IPS DF 19.7 (cell line): ENCODE data around the gene EIPR1.
A peak's percentile ranks its signal among the peaks of the same experiment; 100 is the strongest.

Experiments used
- DNase-seq: peaks from one replicate; pipeline ENCODE4 v3.0.0-alpha.2; 2013; ENCODE audit warnings: low read depth, low spot score

The EIPR1 gene

DNA sequence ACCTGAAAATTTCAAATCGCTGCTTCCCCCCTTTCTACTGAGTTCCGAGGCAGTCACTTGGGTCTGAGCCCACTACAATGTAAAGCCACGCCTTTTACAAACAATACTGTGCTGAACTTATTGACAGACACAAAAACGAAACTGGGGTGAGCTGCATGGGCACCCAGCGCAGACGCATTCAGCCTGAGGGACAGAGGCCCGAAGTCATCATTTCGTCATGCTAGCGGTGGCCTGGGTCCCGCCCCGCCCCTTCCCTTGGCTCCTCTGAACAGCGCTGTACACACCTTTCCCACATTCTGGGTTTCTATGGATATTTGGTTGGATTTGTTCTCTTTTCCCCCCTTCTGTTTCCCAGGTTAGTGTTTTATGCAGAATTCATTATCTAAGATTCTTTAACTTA, 71.7 kb downstream of the EIPR1 start:
- no peak for DNase-seq

DNA sequence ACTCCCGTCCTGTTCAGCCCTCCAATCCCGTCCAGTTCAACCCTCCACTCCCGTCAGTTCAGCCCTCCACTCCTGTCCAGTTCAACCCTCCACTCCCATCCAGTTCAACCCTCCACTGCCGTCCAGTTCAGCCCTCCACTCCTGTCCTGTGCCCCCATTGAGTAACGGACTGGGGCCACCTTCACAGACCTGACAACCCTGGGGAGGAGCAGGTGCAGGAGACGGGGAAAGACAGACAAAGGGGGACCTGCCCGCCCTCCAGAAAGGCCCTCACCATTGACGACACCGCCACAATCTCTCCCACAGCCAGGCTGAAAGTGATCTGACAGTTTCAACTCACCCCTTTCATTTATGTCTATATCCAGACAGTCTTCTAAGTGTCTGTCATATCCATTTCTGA, 72.2 kb downstream of the EIPR1 start:
- DNase-seq, result no peak

DNA sequence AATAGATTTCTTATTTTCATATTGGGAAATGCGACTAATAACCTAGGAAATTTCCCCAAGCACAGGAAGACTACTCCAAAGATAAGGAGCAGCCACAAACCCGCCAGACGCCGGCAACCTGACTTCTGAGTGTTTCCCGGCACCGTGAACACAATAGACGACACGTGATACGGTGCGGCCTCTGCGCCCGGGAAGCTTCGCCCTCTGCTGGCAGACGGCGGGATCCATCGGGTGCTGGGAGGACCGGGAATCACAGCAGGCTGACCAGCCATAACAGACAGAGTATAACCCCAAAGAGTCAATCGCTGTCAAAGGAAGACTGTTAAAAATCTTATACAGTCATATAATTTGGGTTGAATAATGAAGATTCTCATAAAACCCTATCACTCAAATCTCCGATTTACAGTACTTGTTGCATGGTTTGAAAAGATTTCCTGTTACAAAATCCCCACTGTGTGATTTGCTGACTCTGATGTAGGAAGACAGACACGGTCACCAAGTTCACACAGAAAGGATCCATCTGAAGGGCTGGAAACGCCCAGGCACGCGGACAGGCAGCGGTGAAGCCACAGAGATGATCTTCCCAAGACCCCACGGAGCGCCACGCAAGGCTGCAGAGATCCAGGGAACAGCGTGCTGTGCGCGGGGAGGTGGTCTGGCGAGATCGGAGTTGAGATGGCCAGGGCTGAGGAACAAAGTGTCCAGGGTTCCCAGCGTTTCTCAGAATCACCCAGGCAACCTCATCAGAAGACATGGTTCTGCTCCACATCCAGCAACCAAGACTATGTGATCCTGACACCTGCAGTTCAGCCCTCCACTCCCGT, 73.8 kb downstream of the EIPR1 start:
- peak; percentile 47 for DNase-seq

DNA sequence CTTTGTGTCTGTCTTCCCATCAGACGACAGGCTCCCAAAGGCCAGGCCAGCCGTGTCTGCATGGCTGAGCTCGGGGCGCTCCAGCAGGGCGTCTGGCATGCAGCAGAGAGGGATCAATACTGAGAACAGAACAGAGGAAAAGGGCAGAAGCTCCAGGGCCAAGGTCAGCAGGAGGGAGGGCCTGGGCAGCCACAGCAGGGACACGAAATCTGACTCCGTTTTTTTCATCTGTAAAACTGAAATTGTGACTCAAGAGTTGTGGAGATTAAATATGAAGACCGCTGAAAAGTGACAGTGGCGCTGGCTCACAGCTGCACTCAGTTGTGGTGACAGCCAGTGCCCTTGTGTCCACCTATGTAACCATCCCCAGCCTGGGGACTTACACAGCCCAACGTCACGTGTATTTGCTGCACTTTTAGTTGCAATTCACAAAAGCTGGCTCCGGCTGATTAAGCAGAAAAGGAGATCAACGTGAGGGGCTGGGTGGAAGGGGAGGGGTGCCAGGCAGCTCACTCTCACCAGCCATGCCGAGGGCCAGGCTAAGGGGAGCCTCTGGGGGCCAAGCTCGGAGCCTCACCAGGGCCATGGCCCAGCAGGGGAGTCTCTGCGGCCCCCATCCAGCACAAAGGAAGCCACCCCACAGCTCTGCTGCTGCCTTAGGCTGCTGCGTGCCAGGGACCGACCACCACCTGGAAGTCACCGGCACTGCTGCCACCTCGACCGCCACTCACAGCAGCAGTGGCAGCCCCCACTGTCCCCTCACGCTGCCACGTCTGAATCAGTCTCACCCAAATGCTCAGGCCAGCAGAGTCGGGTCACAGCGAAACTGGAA, 74.7 kb downstream of the EIPR1 start:
- DNase-seq, result no peak

DNA sequence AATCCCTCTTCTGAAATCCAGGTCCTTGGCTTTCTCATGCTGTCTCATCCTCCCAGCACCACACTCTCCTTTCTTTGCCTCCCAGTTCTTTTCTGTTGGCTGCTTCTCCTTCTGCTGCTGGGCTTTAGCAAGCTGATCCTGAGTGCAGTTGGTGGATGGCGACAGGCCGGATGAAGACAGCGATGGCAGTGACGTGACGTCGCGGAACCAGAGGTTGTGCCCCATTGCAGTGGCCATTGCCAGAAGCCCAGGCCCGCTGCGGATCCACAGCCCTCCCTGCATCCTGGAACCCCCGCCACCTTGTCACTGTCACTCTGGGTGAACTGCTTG, 75.2 kb downstream of the EIPR1 start:
- DNase-seq, result no peak

DNA sequence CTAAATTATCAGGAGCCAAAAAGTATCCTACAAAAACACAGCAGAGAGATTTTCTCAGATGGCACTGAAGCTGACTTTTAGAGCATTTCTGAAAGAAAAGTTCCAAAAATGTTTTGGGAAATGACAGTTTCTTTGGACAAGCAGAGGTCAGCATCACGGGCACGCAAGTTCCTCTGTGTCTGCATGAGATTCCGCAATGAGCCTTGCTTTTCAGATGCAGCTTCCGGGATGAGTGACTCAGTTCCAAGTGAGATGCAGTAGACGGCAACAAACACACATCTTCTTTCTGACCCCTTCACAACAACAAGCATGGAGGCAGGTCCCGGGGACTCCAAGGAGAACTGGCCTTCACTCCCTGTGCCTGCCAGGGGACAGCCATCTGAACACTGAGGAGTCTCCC, 76.6 kb downstream of the EIPR1 start:
- no peak for DNase-seq

DNA sequence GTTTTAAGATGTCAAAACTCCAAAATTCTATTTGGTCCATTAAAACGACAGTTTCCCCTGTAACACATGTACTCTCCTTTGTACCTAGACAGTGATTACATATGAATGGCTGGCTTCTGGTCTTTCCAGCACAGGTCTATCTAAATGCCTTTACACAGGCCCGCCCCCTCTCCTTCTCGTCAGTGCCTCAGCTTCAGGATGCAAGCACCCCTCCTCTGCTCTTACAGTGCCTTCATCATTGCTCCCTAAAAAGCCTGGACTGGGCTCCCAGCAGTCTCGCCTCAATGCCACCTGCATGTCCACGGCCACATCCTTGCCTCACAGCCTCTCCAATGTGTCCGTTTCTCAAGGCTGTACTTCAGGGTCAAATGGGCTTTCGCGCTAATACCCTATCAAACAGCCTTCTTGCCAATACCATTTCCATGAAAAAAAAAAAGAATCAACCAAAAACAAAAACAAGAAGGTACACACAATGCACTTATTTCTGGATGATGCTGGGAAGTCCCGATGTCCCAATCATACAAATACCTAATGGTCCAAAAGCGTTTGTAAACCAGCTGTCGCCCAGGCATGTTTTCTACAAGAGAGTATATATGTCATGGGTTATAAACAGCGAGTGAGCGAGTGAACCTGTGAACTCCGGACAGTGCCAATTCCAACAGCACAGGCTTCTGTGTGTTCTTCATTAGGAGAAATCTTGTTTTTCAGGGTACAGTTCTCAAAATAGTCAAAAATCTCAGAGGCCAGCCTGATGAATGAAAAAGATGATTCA, 77.2 kb downstream of the EIPR1 start:
- no peak for DNase-seq

DNA sequence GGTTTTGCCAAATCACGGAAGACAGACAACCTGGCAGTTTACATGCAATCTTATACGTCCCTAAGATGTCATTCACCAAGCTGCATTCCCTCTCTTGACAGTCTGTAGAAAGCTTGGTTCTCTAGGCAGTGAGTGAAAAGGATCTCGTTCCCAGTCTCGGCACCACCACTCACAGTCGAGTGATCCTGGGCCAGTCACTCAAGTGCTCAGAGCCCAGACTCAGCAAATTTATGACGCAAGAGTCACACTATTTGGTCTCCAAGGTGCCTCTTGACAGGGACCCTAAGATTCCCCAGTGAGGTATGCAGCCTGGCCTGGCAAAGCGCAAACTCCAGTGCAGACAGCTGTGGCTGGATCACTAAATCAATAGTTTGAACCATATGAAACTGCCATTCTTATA, 77.9 kb downstream of the EIPR1 start:
- DNase-seq, result no peak

DNA sequence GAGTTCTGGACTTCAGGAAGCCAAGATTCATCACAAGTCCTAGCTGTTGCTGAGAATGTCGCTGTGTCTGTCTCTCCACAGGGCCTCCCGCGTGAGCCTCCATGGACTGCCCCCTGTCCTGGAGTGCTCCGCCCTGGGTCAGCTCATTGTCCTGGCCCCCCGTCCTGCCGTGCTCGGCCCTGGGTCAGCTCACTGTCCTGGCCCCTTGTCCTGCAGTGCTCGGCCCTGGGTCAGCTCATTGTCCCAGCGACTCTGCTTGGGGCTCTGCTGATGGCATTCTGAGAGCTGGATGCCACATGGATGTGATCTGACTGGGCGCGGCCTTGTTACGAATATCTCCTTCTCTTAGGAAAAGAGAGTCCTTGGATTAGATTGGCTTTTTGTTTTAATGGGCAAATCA, 78.5 kb downstream of the EIPR1 start:
- no peak for DNase-seq

DNA sequence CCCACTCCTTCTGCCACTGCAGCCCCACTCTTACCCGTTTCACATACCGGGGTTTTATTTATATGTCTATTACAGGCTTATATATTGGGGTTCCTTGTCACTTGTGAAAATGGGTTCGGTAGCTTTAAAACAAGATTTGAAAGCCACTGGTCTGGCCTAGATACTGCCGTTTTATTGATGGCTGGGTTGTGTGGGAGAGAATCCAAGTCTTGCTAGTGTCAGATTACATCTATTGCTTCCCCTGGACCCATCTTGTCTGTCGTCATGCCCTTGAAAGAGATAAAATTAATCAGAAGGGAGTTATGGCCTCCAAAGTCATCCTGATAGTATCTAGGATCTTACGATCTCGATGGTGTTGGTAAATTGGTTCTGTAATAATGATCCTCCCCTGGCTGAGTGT, 79.4 kb downstream of the EIPR1 start:
- no peak for DNase-seq

DNA sequence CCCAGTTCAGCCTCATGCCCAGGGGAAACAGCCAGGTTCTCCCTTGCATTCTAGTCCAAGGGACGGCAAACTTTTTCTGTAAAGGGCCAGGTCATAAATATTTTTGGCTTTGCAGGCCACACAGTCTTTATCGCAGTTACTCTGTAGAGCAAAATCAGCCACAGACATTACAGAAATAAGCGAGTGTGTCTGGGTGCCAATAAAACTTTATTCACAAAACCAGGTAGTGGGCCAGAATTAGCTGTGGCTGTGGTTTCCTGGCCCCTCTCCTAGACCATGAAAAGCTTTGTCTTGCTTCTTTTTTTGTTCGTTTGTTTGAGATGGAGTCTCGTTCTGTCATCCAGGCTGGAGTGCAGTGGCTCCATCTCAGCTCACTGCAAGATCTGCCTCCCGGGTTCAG, 80.1 kb downstream of the EIPR1 start:
- no peak for DNase-seq

DNA sequence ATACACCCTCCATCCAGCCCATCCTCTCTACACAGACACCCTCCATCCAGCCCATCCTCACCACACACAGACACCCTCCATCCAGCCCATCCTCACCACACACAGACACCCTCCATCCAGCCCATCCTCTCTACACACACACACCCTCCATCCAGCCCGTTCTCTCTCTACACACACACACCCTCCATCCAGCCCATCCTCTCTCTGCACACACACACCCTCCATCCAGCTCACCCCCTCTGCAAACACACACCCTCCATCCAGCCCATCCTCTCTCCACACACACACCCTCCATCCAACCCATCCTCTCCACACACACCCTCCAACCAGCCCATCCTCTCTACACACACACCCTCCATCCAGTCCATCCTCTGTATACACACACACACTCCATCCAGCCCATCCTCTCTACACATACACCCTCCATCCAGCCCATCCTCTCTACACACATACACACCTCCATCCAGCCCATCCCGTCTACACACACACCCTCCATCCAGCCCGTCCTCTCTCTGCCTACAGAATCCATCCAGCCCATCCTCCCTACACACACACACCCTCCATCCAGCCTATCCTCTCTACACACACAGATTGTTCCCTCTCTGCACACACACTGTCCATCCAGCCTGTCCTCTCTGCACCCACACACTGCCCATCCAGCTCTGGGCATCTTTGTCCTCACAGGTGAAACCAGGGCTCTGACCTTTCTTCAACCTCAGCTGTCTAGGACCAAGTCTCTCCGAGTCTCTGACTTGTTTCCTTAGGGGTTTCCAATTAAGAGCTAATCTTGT, 81.2 kb downstream of the EIPR1 start:
- no peak for DNase-seq

DNA sequence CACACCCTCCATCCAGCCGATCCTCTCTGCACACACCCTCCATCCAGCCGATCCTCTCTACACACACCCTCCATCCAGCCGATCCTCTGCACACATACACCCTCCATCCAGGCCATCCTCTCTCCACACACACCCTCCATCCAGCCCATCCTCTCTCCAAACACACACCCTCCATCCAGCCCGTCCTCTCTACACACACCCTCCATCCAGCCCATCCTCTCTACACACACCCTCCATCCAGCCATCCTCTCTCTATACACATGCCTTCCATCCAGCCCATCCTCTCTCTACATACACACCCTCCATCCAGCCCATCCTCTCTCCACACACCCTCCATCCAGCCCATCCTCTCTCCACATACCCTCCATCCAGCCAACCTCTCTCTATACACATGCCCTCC, 83.1 kb downstream of the EIPR1 start:
- DNase-seq, result no peak

DNA sequence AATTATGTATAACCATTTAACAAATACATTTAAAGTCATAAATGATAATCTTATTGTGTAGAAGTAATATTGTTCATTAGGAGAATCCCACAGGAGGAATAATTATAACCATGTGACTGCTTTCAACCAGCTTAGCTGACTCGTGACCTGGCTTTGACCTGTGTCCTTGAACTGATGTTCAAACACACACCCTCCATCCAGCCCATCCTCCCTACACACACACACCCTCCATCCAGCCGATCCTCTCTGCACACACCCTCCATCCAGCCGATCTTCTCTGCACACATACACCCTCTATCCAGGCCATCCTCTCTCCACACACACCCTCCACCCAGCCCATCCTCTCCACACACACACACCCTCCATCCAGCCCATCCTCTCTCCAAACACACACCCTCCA, 83.5 kb downstream of the EIPR1 start:
- DNase-seq, result no peak

DNA sequence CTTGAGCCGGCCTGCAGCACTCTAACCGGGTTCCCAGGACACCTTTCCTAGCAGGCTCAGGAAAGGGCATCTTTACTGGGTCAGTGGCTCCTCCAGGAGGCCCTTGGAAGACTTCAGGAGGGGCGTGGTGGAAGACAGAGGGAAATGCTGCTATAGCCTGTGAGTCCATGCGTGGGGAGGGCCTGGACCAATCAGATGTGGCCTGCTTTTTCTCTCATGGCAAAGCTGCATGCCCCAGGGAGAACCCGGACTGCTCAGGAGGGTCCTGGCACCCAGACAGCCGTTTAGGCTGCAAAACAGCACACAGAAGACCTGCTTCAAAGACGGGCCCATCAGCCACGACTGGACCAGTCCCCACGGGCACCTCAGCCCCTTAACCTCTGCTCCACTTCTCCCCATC, 84.4 kb downstream of the EIPR1 start:
- no peak for DNase-seq

DNA sequence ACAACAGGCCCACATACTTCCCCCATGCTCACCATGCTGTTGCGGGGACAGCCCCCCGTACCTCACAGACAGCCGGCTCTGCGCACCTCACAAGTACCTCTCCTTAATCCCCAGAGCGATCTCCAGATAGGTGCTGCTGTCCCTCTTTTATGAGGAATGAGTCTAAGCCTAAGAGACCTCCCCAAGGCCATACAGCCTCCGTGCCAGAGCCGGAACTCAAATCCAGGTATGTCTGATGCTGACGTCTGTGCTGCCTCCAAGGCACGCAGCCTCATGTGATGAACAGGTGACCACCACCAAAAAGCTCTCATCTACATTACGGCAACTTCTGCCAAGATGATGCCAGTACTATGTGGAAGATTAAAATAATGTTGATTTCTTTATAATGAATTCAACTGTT, 85.2 kb downstream of the EIPR1 start:
- DNase-seq, result no peak

DNA sequence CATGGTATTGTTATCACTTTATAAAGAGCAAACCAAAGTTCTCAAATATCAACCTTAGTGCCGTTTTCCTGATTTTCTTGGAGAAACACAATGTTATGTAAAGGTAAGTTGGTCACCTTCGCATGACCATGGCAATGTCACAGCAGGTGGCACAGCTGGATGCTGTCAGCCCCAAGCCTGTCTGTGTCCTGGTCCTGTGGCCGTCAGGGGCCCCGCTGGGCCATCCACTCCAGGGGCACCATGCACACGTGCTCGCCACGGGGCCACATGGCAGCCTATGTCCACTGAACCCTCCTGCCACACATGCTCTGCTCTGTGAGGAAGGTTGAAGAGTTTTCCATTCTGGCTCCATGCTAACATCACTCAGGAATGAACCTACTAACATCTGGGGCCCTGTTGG, 85.9 kb downstream of the EIPR1 start:
- no peak for DNase-seq

DNA sequence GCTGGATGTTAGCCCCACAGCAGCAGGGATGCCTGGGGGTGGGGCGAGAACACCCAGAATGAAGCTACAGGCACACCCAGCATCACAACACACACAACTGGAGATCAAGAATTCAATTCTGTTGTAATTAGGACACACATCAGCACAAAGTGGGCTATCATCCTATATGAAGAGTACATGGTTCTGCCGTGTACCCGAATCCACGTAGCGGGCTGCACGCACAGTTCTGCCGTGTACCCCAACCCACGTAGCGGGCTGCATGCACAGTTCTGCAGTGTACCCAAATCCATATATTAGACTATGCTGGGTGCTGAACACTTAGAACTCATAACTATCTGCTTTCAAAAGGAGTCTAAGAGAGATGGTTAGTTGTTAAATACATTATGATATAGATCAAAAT, 86.5 kb downstream of the EIPR1 start:
- DNase-seq, result no peak

DNA sequence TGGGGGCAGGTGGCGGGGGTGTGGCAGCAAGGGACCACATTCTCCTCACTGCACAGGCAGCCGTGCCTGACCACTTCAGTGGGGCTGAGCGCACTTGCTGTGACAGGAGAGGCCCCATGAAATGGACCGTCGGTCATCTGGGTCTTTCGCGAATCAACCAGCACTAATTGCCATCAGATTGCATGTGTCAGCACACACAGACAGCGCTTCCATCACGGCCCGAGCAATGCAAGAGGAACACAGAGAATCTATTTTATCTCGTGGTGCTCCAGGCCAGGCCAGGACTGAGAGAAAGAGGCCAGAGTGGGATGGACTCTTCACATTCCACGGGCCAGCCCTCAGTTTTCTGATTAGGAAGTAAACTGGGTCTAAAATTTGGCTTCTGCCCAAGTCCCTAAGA, 87.0 kb downstream of the EIPR1 start:
- no peak for DNase-seq

DNA sequence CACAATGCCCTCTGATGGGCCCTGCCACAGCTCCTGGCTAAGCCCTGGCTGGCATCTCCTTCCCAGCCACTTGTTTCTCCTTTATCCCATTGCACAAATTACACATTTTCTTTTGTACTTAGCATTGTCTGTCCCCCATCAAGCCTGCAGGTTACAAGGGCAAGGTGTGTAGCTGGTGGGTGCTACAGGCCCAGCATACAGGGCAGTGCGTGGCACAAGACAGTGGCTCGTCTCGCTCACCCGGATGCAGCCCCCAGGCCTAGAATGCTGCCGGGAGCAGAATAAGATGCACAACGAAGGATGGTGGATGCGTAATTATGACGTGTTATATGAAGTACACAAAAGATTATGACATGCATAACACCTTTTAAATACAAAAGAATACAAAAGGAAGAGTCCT, 87.6 kb downstream of the EIPR1 start:
- DNase-seq, result no peak

DNA sequence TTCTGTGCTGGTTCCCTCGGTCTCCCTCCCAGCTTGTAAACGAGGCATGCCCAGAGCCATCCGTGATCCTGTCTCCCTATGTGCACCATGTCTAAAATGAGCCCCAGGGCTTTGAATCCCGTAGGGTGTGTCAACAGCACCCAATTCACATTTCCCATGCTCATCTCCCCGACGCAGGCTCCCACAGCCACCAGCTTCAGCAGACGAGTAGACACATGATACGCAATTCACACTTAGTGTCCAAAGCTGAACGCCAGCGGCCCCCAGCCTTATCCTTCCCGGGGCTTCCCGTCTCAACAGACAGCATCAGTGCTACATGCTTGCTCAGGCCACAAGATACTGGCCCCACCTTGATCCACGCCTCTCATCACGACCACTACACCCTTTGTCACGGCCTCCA, 88.1 kb downstream of the EIPR1 start:
- no peak for DNase-seq

DNA sequence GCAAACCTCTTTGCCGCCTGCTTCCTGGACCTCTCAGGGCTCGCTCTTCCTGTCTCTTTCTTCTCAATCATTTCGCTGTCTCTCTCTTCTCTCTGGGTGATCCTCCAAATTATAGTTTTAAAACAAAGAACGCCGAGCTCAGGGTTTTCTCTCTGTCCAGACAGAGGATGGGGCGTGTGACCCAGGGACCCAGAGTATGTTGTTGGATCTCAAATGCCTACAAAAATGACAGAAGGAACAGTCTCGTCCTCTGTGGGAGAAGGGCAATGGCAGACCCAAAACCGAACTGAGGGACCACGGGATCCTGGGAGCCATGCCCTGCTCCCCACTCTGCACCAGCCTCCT, 88.5 kb downstream of the EIPR1 start:
- no peak for DNase-seq
